ENCODE measurements around the gene LHX4. TPM values are rescaled to one million over a fixed set of nuclear protein-coding genes. Genes with fewer than 3 reads are reported as not detected.

LHX4 gene
- total RNA-seq, 1 donor from 2014 or later = 0.36 TPM

DNA sequence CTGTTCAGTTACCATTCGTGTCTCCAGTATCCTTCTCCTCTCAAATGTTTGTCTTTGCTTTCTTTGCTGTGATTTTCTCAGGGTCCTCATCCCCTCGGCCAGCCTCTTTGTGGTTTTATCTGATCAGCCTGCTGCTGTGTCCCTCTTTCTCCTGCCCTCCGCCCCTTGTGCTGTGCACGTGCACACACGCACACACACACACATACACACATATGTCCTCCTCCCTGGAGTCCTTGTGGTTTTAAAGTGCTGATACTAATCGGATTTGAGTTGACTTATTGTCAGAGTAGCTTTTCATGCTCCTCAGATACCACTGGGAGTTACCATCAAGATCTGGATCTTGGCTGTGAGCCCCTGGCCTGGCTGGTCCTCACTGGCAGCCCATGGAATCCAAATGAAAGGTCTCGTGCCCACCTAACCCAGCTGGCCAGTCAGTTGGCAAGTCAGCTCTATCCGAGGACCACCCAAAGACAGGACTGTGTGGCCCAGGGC, 41.3 kb upstream of the LHX4 start:
- peaks cover 15% of the 10 kb centered on the region for H3K27me3 Mint-ChIP-seq (ENCODE audit: low read depth, unreplicated experiment)
- H3K4me1 Mint-ChIP-seq (ENCODE audit: low read depth, unreplicated experiment) = no peaks in the 10 kb centered on the region
- Histone ChIP-seq H3K4me2 (ENCODE audit: low read length) (no peak overlapping the region), H3K79me2 (ENCODE audit: insufficient read depth, low read length) (no peaks in the 10 kb centered on the region), H3K4me1 (ENCODE audit: insufficient read depth, low read length) (no peaks in the 10 kb centered on the region), H2AFZ (ENCODE audit: low read depth, low read length) (no peak overlapping the region), H4K20me1 (ENCODE audit: insufficient read depth, low read length) (peaks cover 11% of the 10 kb centered on the region), H3K9ac (ENCODE audit: low read length) (no peak overlapping the region), H3K4me3 (ENCODE audit: insufficient read depth, low read depth, low read length) (no peak overlapping the region), H3K9me3 (ENCODE audit: insufficient read depth, low read depth, low read length) (no peaks in the 10 kb centered on the region), H3K27me3 (ENCODE audit: insufficient read depth, low read length) (no peaks in the 10 kb centered on the region), H3K36me3 (ENCODE audit: insufficient read depth, low read length) (peaks cover 22% of the 10 kb centered on the region), H3K27ac (ENCODE audit: low read depth, low read length) (no peak overlapping the region)
- no peak for FAIRE-seq
- TF ChIP-seq EZH2 (IDR thresholded peaks at IDR 0.05; ENCODE audit: insufficient read depth, low read length) = no peak
- TF ChIP-seq, protein P1, sequence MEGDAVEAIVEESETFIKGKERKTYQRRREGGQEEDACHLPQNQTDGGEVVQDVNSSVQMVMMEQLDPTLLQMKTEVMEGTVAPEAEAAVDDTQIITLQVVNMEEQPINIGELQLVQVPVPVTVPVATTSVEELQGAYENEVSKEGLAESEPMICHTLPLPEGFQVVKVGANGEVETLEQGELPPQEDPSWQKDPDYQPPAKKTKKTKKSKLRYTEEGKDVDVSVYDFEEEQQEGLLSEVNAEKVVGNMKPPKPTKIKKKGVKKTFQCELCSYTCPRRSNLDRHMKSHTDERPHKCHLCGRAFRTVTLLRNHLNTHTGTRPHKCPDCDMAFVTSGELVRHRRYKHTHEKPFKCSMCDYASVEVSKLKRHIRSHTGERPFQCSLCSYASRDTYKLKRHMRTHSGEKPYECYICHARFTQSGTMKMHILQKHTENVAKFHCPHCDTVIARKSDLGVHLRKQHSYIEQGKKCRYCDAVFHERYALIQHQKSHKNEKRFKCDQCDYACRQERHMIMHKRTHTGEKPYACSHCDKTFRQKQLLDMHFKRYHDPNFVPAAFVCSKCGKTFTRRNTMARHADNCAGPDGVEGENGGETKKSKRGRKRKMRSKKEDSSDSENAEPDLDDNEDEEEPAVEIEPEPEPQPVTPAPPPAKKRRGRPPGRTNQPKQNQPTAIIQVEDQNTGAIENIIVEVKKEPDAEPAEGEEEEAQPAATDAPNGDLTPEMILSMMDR (IDR thresholded peaks at IDR 0.05; ENCODE audit: insufficient read depth, low read depth, low read length) = no peak
- no peak overlapping the region for H3K4me3 Mint-ChIP-seq (ENCODE audit: unreplicated experiment)
- H3K27ac Mint-ChIP-seq (ENCODE audit: unreplicated experiment) = no peak overlapping the region
- no peak for DNase-seq (ENCODE audit: low read depth)
- H3K9me3 Mint-ChIP-seq (ENCODE audit: unreplicated experiment) = peaks cover 2% of the 10 kb centered on the region
- peaks cover 37% of the 10 kb centered on the region for H3K36me3 Mint-ChIP-seq (ENCODE audit: low read depth, unreplicated experiment)

DNA sequence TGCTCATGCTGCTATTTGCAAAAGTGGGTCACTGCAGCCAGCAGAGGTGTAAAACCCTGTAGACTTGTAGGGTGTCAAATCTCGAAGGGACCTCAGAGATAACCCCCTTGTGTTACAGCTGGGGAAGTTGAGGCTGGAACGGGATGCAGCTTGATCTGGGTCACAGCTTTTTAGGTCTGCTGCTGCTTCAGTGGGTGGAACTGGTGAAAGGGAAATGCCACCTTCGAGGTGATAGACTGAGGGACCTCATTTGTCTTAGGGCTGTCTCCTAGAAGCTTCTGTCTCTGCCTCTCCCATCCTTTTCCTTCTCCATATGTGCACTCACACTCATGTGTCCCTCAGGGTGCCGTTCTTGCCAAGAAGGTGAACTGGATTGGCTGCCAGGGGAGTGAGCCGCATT, 40.0 kb upstream of the LHX4 start:
- no peak overlapping the region for H2AFZ ChIP-seq (ENCODE audit: low read depth, low read length)
- no peak overlapping the region for H3K4me3 ChIP-seq (ENCODE audit: insufficient read depth, low read depth, low read length)
- peaks cover 11% of the 10 kb centered on the region for H4K20me1 ChIP-seq (ENCODE audit: insufficient read depth, low read length)
- no peak overlapping the region for H3K4me3 Mint-ChIP-seq (ENCODE audit: unreplicated experiment)
- TF ChIP-seq, protein P1 (IDR thresholded peaks at IDR 0.05; ENCODE audit: insufficient read depth, low read depth, low read length) = no peak
- no peak for TF ChIP-seq EZH2 (IDR thresholded peaks at IDR 0.05; ENCODE audit: insufficient read depth, low read length)
- H3K9ac ChIP-seq (ENCODE audit: low read length) = no peak overlapping the region
- no peak overlapping the region for H3K4me2 ChIP-seq (ENCODE audit: low read length)
- H3K4me1 ChIP-seq (ENCODE audit: insufficient read depth, low read length) = no peaks in the 10 kb centered on the region
- peaks cover 34% of the 10 kb centered on the region for H3K36me3 Mint-ChIP-seq (ENCODE audit: low read depth, unreplicated experiment)
- H3K9me3 ChIP-seq (ENCODE audit: insufficient read depth, low read depth, low read length) = no peaks in the 10 kb centered on the region
- no peaks in the 10 kb centered on the region for H3K27me3 ChIP-seq (ENCODE audit: insufficient read depth, low read length)
- H3K27me3 Mint-ChIP-seq (ENCODE audit: low read depth, unreplicated experiment) = peaks cover 15% of the 10 kb centered on the region
- FAIRE-seq (no peak), DNase-seq (ENCODE audit: low read depth) (no peak)
- H3K27ac Mint-ChIP-seq (ENCODE audit: unreplicated experiment) = no peak overlapping the region
- no peaks in the 10 kb centered on the region for H3K79me2 ChIP-seq (ENCODE audit: insufficient read depth, low read length)
- H3K27ac ChIP-seq (ENCODE audit: low read depth, low read length) = no peak overlapping the region
- peaks cover 2% of the 10 kb centered on the region for H3K9me3 Mint-ChIP-seq (ENCODE audit: unreplicated experiment)
- H3K4me1 Mint-ChIP-seq (ENCODE audit: low read depth, unreplicated experiment) = no peaks in the 10 kb centered on the region
- peaks cover 15% of the 10 kb centered on the region for H3K36me3 ChIP-seq (ENCODE audit: insufficient read depth, low read length)

DNA sequence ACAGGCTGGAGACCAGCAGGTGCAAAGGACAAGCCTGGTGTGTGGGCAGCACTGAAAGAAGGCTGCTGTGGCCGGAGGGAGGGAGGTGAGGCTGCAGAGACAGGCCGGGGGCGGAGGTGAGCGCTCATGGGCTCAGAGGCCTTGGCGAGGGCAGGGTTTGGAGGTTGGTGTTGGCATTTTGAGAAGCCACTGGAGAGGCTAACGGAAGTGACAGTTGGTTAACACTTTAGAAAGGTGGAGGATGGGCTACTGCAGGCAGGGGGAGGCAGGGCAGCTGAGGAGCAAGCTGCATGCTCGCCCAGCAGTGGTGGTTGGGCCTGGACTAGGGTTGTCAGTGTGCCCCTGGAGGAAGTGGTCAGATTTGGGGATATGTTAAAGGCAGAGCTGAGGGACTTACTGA, 37.9 kb upstream of the LHX4 start:
- H3K36me3 Mint-ChIP-seq (ENCODE audit: low read depth, unreplicated experiment) = peaks cover 41% of the 10 kb centered on the region
- Histone ChIP-seq H3K4me3 (ENCODE audit: insufficient read depth, low read depth, low read length) (no peak overlapping the region), H3K4me1 (ENCODE audit: insufficient read depth, low read length) (no peaks in the 10 kb centered on the region), H3K36me3 (ENCODE audit: insufficient read depth, low read length) (peaks cover 17% of the 10 kb centered on the region), H3K79me2 (ENCODE audit: insufficient read depth, low read length) (no peaks in the 10 kb centered on the region), H4K20me1 (ENCODE audit: insufficient read depth, low read length) (peaks cover 11% of the 10 kb centered on the region), H3K27me3 (ENCODE audit: insufficient read depth, low read length) (no peaks in the 10 kb centered on the region), H3K4me2 (ENCODE audit: low read length) (no peak overlapping the region), H3K9me3 (ENCODE audit: insufficient read depth, low read depth, low read length) (no peaks in the 10 kb centered on the region), H3K9ac (ENCODE audit: low read length) (no peak overlapping the region), H3K27ac (ENCODE audit: low read depth, low read length) (no peak overlapping the region), H2AFZ (ENCODE audit: low read depth, low read length) (no peak overlapping the region)
- no peak overlapping the region for H3K27ac Mint-ChIP-seq (ENCODE audit: unreplicated experiment)
- DNase-seq (ENCODE audit: low read depth) (no peak), FAIRE-seq (no peak)
- no peak for TF ChIP-seq EZH2 (IDR thresholded peaks at IDR 0.05; ENCODE audit: insufficient read depth, low read length)
- TF ChIP-seq, protein P1 (IDR thresholded peaks at IDR 0.05; ENCODE audit: insufficient read depth, low read depth, low read length) = no peak
- H3K4me3 Mint-ChIP-seq (ENCODE audit: unreplicated experiment) = no peak overlapping the region
- H3K4me1 Mint-ChIP-seq (ENCODE audit: low read depth, unreplicated experiment) = no peaks in the 10 kb centered on the region
- peaks cover 18% of the 10 kb centered on the region for H3K27me3 Mint-ChIP-seq (ENCODE audit: low read depth, unreplicated experiment)
- H3K9me3 Mint-ChIP-seq (ENCODE audit: unreplicated experiment) = peaks cover 2% of the 10 kb centered on the region

All from astrocyte (in vitro differentiated cells and primary cell).